ENCODE data around the gene IMMP2L. TPM values are rescaled to one million over a fixed set of nuclear protein-coding genes. Genes with fewer than 3 reads are reported as not detected.

The IMMP2L gene
- total RNA-seq, 1 experiment from 2014 or later = 8.8 TPM

DNA sequence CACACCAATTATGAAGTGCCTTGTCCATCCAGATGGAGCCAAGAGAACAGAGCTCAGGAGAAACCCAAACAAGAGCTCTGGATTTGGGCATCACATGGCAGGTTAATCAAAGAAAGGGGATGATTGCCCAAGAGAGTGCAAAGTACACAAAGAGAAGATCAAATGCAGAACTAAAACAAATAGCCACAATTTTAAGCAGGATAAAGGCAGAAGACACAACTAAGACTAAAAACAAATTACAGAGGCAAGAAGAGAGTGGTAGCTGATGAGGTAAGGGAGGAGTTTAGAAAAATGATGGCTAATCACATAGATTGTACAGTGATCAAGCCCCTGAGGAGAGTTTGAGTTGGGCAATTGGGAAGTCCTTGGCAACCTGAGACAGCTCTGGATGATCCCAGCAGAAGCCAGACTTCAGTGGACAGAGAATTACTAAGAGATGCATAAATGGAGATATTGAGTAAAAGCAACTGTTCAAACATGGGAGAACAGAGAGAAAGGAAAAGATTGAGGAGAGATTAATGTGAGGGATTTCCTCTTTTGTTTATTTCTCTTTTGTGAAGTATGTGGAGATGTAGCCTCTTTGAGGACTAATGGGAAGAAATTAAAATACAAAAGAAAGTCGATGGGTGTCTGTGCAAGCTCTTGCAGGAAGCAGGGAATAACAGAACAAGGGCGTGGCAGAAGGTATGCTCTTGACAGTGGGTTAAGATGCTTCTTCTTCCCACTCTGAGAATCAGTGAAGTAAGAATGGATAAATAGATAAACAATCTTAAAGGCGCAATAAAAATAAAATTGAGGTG lies 369.5 kb downstream of the IMMP2L start:
- Histone ChIP-seq H3K4me3 (ENCODE audit: low read depth in 2 of 2, low read length in 2 of 2) (no peak overlapping the region), H3K9me3 (ENCODE audit: control insufficient read depth, insufficient read depth, low read depth, low read length) (no peaks in the 10 kb centered on the region), H3K27me3 (ENCODE audit: control insufficient read depth, insufficient read depth, low read length) (no peaks in the 10 kb centered on the region), H3K4me1 (ENCODE audit: control insufficient read depth, insufficient read depth, low read length) (no peaks in the 10 kb centered on the region), H3K27ac (ENCODE audit: low read length) (no peak overlapping the region), H3K36me3 (ENCODE audit: control insufficient read depth, insufficient read depth, low read length) (no peaks in the 10 kb centered on the region)
- no TSS peak for BruUV-seq (replicated peaks)
- ChIA-PET POLR2A (no interaction called here), CTCF (no interaction called here)
- intact Hi-C loops (cut with micrococcal nuclease; ENCODE audit: unreplicated experiment) (no loop called here), in situ Hi-C loops (cut with HindIII; ENCODE audit: low pct_unique_long_range_greater_than_20kb, low sequenced_read_pairs) (no loop called here)
- no peak for TF ChIP-seq REST (IDR thresholded peaks at IDR 0.05; ENCODE audit: insufficient read depth in 1 of 2, low read depth in 2 of 2, low read length in 1 of 2)
- no peak for TF ChIP-seq SIN3A (IDR thresholded peaks at IDR 0.05; ENCODE audit: borderline replicate concordance, insufficient read depth, low read depth, low read length)
- TF ChIP-seq POLR2AphosphoS5 (IDR thresholded peaks at IDR 0.05; ENCODE audit: low read depth, low read length) = no peak
- TF ChIP-seq TCF7L2 (IDR thresholded peaks at IDR 0.05; ENCODE audit: low read depth, low read length) = no peak
- TF ChIP-seq, protein P1, sequence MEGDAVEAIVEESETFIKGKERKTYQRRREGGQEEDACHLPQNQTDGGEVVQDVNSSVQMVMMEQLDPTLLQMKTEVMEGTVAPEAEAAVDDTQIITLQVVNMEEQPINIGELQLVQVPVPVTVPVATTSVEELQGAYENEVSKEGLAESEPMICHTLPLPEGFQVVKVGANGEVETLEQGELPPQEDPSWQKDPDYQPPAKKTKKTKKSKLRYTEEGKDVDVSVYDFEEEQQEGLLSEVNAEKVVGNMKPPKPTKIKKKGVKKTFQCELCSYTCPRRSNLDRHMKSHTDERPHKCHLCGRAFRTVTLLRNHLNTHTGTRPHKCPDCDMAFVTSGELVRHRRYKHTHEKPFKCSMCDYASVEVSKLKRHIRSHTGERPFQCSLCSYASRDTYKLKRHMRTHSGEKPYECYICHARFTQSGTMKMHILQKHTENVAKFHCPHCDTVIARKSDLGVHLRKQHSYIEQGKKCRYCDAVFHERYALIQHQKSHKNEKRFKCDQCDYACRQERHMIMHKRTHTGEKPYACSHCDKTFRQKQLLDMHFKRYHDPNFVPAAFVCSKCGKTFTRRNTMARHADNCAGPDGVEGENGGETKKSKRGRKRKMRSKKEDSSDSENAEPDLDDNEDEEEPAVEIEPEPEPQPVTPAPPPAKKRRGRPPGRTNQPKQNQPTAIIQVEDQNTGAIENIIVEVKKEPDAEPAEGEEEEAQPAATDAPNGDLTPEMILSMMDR (IDR thresholded peaks at IDR 0.05) = no peak
- ATAC-seq (no peak), DNase-seq (ENCODE audit: low read depth, low spot score) (no peak)

GRCh38 chr7:111190804-111191203 lies 371.5 kb downstream of the IMMP2L start:
- TF ChIP-seq, protein P1 (IDR thresholded peaks at IDR 0.05) = no peak
- TF ChIP-seq TCF7L2 (IDR thresholded peaks at IDR 0.05; ENCODE audit: low read depth, low read length) = no peak
- TF ChIP-seq REST (IDR thresholded peaks at IDR 0.05; ENCODE audit: insufficient read depth in 1 of 2, low read depth in 2 of 2, low read length in 1 of 2) = no peak
- TF ChIP-seq POLR2AphosphoS5 (IDR thresholded peaks at IDR 0.05; ENCODE audit: low read depth, low read length) = no peak
- TF ChIP-seq SIN3A (IDR thresholded peaks at IDR 0.05; ENCODE audit: borderline replicate concordance, insufficient read depth, low read depth, low read length) = no peak
- ChIA-PET POLR2A (no interaction called here), CTCF (no interaction called here)
- Histone ChIP-seq H3K9me3 (ENCODE audit: control insufficient read depth, insufficient read depth, low read depth, low read length) (no peaks in the 10 kb centered on the region), H3K4me1 (ENCODE audit: control insufficient read depth, insufficient read depth, low read length) (no peaks in the 10 kb centered on the region), H3K4me3 (ENCODE audit: low read depth in 2 of 2, low read length in 2 of 2) (no peak overlapping the region), H3K27ac (ENCODE audit: low read length) (no peak overlapping the region), H3K27me3 (ENCODE audit: control insufficient read depth, insufficient read depth, low read length) (no peaks in the 10 kb centered on the region), H3K36me3 (ENCODE audit: control insufficient read depth, insufficient read depth, low read length) (no peaks in the 10 kb centered on the region)
- in situ Hi-C loops (cut with HindIII; ENCODE audit: low pct_unique_long_range_greater_than_20kb, low sequenced_read_pairs) (no loop called here), intact Hi-C loops (cut with micrococcal nuclease; ENCODE audit: unreplicated experiment) (no loop called here)
- no peak for ATAC-seq
- DNase-seq (ENCODE audit: low read depth, low spot score) = no peak
- BruUV-seq (replicated peaks) = no TSS peak
